ENCODE measurements around the gene TUBGCP2.

- TF ChIP-seq NFRKB (IDR thresholded peaks at IDR 0.05) (no peak), SP1 (IDR thresholded peaks at IDR 0.05) (no peak), ELF4 (IDR thresholded peaks at IDR 0.05) (no peak)
Measured at GRCh38 chr10:133255323-133255722, 53.3 kb downstream of the TUBGCP2 start.
